K562 (cell line): ENCODE data around the gene BMP2K. TPM values are rescaled to one million over a fixed set of nuclear protein-coding genes. Genes with fewer than 3 reads are reported as not detected.
A peak's percentile ranks its signal among the peaks of the same experiment; 100 is the strongest.

ENCODE experiments used
- EHMT2 ChIP-seq: fragments of 450-650 bp; IDR thresholded peaks from 2 replicates; pipeline ENCODE4 v1.6.1; 2018; ENCODE audit warnings: antibody characterized with exemption
- MYC ChIP-seq, 2 experiments: fragments of 250-450 bp in 1 of 2; sonication (Bioruptor Pico) in 1 of 2; IDR thresholded peaks; 2 replicates each; pipeline versions ENCODE4 v1.5.1 to v1.6.1; 2012 to 2021; ENCODE audit warnings: low read depth in 2 of 2, borderline replicate concordance in 1 of 2, improper control_type of control experiment in 1 of 2, low read length in 1 of 2, mild to moderate bottlenecking in 1 of 2, moderate library complexity in 1 of 2
- NFRKB ChIP-seq: fragments of 450-650 bp; IDR thresholded peaks from 2 replicates; pipeline ENCODE4 v1.6.1; 2016; ENCODE audit warnings: low read depth
- PCBP1 ChIP-seq: fragments of 200-400 bp; formaldehyde crosslinking; IDR thresholded peaks from 2 replicates; pipeline ENCODE4 v1.6.1; 2018; ENCODE audit warnings: mild to moderate bottlenecking, low read depth, low read length; ENCODE audit not compliant: poor library complexity, severe bottlenecking
- POLR2G ChIP-seq: fragments of 200-400 bp; formaldehyde crosslinking; IDR thresholded peaks from 2 replicates; pipeline ENCODE4 v1.6.1; 2017; ENCODE audit warnings: low read depth, mild to moderate bottlenecking, antibody characterized with exemption, low read length, moderate library complexity
- POLR2H ChIP-seq: IDR thresholded peaks from 2 replicates; pipeline ENCODE4 v1.6.1; 2016; ENCODE audit warnings: missing genetic modification characterization, low read depth, mild to moderate bottlenecking, control low read depth, missing compliant biosample characterization, moderate library complexity
- RNF219 ChIP-seq: fragments of 250-450 bp; sonication (Bioruptor Pico); IDR thresholded peaks from 2 replicates; pipeline ENCODE4 v1.5.0; 2022; ENCODE audit warnings: mild to moderate bottlenecking
- SIN3A ChIP-seq, 2 experiments: fragments of 150-350 bp in 1 of 2; IDR thresholded peaks; 2 replicates each; pipeline ENCODE4 v1.6.1; 2011 to 2016; ENCODE audit warnings: borderline replicate concordance in 2 of 2, low read depth in 2 of 2, low read length in 2 of 2, mild to moderate bottlenecking in 2 of 2, moderate library complexity in 2 of 2; ENCODE audit not compliant: control insufficient read depth in 1 of 2
- SIN3B ChIP-seq: fragments of 450-650 bp; IDR thresholded peaks from 2 replicates; pipeline ENCODE4 v1.6.1; 2017; ENCODE audit warnings: low read depth, mild to moderate bottlenecking, moderate library complexity
- TAF1 ChIP-seq: IDR thresholded peaks from 2 replicates; pipeline ENCODE4 v1.6.1; 2011; ENCODE audit warnings: mild to moderate bottlenecking, low read length, moderate library complexity; ENCODE audit not compliant: insufficient read depth, control insufficient read depth, severe bottlenecking; ENCODE audit errors: extremely low read depth
- TEAD1 ChIP-seq, 2 experiments: fragments of 450-650 bp in 1 of 2; sonication (generic) in 1 of 2; formaldehyde crosslinking; IDR thresholded peaks; 2 replicates each; pipeline versions ENCODE4 v1.4.0 to v1.8.0; 2020 to 2022; ENCODE audit warnings: mild to moderate bottlenecking in 2 of 2, missing genetic modification reagents in 1 of 2
- TGIF2 ChIP-seq: sonication (generic); formaldehyde crosslinking; IDR thresholded peaks from 2 replicates; pipeline ENCODE4 v1.8.1; 2022; ENCODE audit warnings: mild to moderate bottlenecking, missing genetic modification reagents, moderate library complexity
- VEZF1 ChIP-seq: fragments of 200-800 bp; sonication (Bioruptor generic); IDR thresholded peaks from 2 replicates; pipeline ENCODE4 v1.6.1; 2017; ENCODE audit warnings: missing genetic modification characterization, missing compliant biosample characterization
- ZNF140 ChIP-seq: fragments of 250-450 bp; sonication (Bioruptor Pico); IDR thresholded peaks from 2 replicates; pipeline ENCODE4 v1.8.0; 2021; ENCODE audit warnings: moderate library complexity, mild to moderate bottlenecking, inconsistent platforms
- ZSCAN29 ChIP-seq: fragments of 450-650 bp; IDR thresholded peaks from 2 replicates; pipeline ENCODE4 v1.6.1; 2017
- polyA plus RNA-seq, 8 experiments: library from polyadenylated mRNA; depleted of rRNA in 4 of 8; stranded (reverse) in 5 of 8; unstranded in 3 of 8; fragments of >200 nt; fragmentation: Nextera tagmentation in 2 of 8; fragmentation: Illumina TruSeq in 1 of 8; extraction: Ambion mirVana in 2 of 8; extraction: Trizol in 1 of 8; gene quantifications; 2 replicates each; pipeline versions ENCODE4 v1.2.1 to v1.2.3, GENCODE V29; 2011 to 2014; ENCODE audit warnings: inconsistent platforms in 1 of 8, missing spikeins in 1 of 8
- total RNA-seq, 7 experiments: library from RNA; depleted of rRNA in 6 of 7; stranded (reverse); fragments of >200 nt in 6 of 7; fragmentation: Illumina TruSeq in 2 of 7; extraction: Trizol in 2 of 7; gene quantifications; 2 replicates each; pipeline versions ENCODE4 v1.2.1 to v1.2.3, GENCODE V29; 2011 to 2021; ENCODE audit warnings: low replicate concordance in 1 of 7

The BMP2K gene
- total and polyA plus RNA-seq, 9 of the 15 experiments (the other 6 are each of a cell fraction or from before 2014, with no cell fraction given), result 17.0 to 217 (median 104) TPM

GRCh38 chr4:78776079-78776728, at the start of gene BMP2K (continued):
- peak; percentile 92 for TF ChIP-seq POLR2G
- peak; percentile 79 for TF ChIP-seq POLR2H (tag)
- no peak for TF ChIP-seq NFRKB
- TF ChIP-seq TAF1, result peak; percentile 90
- TF ChIP-seq TEAD1 (CRISPR knock-in tag; IDR thresholded peaks at IDR 0.05), result peak in 1 of 2 experiments; percentile 73; a peak in 1 of 4 replicates
- TF ChIP-seq RNF219 (CRISPR knock-in tag), result no peak
- no peak for TF ChIP-seq EHMT2
- TF ChIP-seq MYC (IDR thresholded peaks at IDR 0.05; ENCODE audit: low read depth, low read length), result 0 out of 2 replicates have a peak, but pooled peaks have one; percentile 13
- no peak for TF ChIP-seq MYC (CRISPR knock-in tag; IDR thresholded peaks at IDR 0.05; ENCODE audit: borderline replicate concordance, low read depth)
- TF ChIP-seq SIN3A (IDR thresholded peaks at IDR 0.05; ENCODE audit: borderline replicate concordance in 2 of 2, control insufficient read depth in 1 of 2, low read depth in 2 of 2, low read length in 2 of 2), result peak; percentile 38 to 47; a peak in 2 of 4 replicates
- peak; percentile 88 for TF ChIP-seq VEZF1 (CRISPR knock-in tag)
- TF ChIP-seq ZSCAN29, result no peak
- TF ChIP-seq PCBP1, result peak; percentile 9
- TF ChIP-seq ZNF140 (CRISPR knock-in tag), result no peak
- 0 out of 2 replicates have a peak, but pooled peaks have one; percentile 7 for TF ChIP-seq SIN3B
- no peak for TF ChIP-seq TGIF2 (CRISPR knock-in tag)
